GM20000 (cell line): ENCODE results near the gene DNMT3A.

Experiments used
- DNase-seq: peaks from one replicate; pipeline ENCODE4 v3.0.0; 2012; ENCODE audit warnings: low spot score
- CTCF ChIP-seq: IDR thresholded peaks from 2 replicates; pipeline ENCODE4 v1.5.1; 2012; ENCODE audit warnings: mild to moderate bottlenecking, control low read depth; ENCODE audit errors: extremely low read depth, missing control alignments

The DNMT3A gene

GRCh38 chr2:25281522-25281921, 60.2 kb downstream of the DNMT3A start:
- DNase-seq, result no peak

GRCh38 chr2:25280051-25280687, 61.6 kb downstream of the DNMT3A start:
- no peak for TF ChIP-seq CTCF
- no peak for DNase-seq

More at GRCh38 chr2:25281522-25281921, 60.2 kb downstream of the DNMT3A start:
- TF ChIP-seq CTCF, result no peak

- TF ChIP-seq CTCF, result no peak
- peak; percentile 86 for DNase-seq
Observed at GRCh38 chr2:25279091-25279651, 62.6 kb downstream of the DNMT3A start.

GRCh38 chr2:25276569-25277465, 64.9 kb downstream of the DNMT3A start:
- peak; percentile 94 for DNase-seq
- peak; percentile 74 for TF ChIP-seq CTCF

GRCh38 chr2:25275575-25275965, 66.2 kb downstream of the DNMT3A start:
- peak; percentile 45 for DNase-seq

GRCh38 chr2:25274868-25275574, 66.7 kb downstream of the DNMT3A start:
- peak; percentile 69 for DNase-seq
- TF ChIP-seq CTCF, result no peak

More at GRCh38 chr2:25275575-25275965, 66.2 kb downstream of the DNMT3A start:
- no peak for TF ChIP-seq CTCF
